ENCODE results near the gene UFSP1. TPM values are rescaled to one million over a fixed set of nuclear protein-coding genes. Genes with fewer than 3 reads are reported as not detected.

Gene UFSP1
- total and polyA plus RNA-seq, 4 donors = 1.5 to 2.6 (median 2.0) TPM

DNA sequence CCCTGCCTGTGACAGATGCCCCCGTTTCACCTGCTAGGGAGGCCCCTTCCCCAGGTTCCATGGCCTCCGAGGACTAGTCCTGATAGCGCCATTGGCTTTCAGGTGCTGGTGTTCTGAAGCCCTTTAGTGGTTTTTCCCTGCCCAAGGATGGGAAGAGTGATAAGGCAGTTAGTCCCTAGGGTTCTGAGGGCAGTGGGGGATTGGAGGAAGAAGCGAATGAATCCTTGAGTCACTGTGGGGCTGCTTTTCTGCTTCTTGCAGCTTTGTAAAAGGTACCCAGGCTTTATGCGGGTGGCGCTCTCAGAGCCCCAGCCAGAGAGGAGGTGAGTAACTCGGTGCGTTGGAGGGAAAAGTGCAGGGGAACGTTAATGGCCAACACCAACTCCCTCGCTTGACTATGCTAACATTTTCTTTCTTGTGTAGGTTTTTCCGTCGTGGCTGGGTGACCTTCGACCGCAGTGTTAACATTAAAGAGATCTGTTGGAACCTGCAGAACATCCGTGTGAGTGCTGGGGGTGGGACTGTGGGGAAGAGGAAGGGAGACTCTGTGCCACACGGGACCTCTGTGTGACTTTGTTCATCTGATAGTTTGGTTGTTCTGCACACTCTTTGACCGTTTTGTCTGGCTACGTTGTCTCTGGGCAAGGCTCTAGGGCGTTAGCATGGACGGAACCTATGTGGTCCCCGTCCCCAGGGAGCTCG lies 3.9 kb downstream of the UFSP1 start:
- Histone ChIP-seq H3K4me3 (ENCODE audit: low read length in 2 of 2) (no peak overlapping the region), H3K9me3 (ENCODE audit: control insufficient read depth, low read length) (no peaks in the 10 kb centered on the region), H3K27ac (ENCODE audit: low read depth in 1 of 2, low read length in 2 of 2) (no peak overlapping the region), H3K27me3 (ENCODE audit: control insufficient read depth in 1 of 2, insufficient read depth in 2 of 2, low read length in 1 of 2) (no peaks in the 10 kb centered on the region), H3K36me3 (ENCODE audit: control insufficient read depth in 1 of 2, insufficient read depth in 2 of 2, low read length in 1 of 2) (peaks cover 2 to 14% of the 10 kb centered on the region in 2 donors), H3K4me1 (ENCODE audit: control insufficient read depth in 1 of 2, insufficient read depth in 2 of 2, low read length in 2 of 2) (no peaks in the 10 kb centered on the region)
- WGBS, 2 donors = 79 to 82% methylated on average over 22 of the region's 22 CpGs
- intact Hi-C loops (cut with DNase I) = no loop called here
- DNase-seq (no peak), ATAC-seq (ENCODE audit: low FRiP score) (no peak)

DNA sequence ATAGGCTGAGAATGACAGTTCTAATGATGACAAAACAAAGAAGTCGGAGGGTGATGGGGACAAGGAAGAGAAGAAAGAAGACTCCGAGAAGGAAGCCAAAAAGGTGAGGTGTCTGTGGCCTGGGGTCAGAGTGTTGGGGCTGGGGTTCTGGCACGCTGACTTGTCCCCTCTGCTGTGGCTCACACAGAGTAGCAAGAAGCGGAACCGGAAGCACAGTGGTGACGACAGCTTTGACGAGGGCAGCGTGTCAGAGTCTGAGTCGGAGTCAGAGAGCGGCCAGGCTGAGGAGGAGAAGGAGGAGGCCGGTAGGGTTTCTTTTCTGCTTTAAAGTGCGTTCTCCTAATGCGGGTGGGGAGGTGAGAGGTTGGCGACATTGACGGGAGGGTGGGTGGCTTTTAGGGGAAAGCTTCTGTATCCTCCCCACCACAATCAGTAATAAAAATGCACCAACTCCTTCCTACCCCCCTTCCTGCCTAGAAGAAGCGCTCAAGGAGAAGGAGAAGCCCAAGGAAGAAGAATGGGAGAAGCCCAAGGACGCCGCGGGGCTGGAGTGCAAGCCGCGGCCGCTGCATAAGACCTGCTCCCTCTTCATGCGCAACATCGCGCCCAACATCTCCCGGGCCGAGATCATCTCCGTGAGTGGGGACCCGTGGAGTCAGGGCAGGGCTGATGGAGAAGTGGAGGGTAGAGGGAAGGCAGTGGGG lies 4.6 kb downstream of the UFSP1 start:
- H3K36me3 ChIP-seq (ENCODE audit: control insufficient read depth in 1 of 2, insufficient read depth in 2 of 2, low read length in 1 of 2) = peaks cover 2 to 14% of the 10 kb centered on the region in 2 donors

GRCh38 chr7:100882785-100883526 lies 6.6 kb downstream of the UFSP1 start:
- Histone ChIP-seq H3K27me3 (ENCODE audit: control insufficient read depth in 1 of 2, insufficient read depth in 2 of 2, low read length in 1 of 2) (no peaks in the 10 kb centered on the region), H3K27ac (ENCODE audit: low read depth in 1 of 2, low read length in 2 of 2) (no peak overlapping the region), H3K4me3 (ENCODE audit: low read length in 2 of 2) (no peak overlapping the region), H3K4me1 (ENCODE audit: control insufficient read depth in 1 of 2, insufficient read depth in 2 of 2, low read length in 2 of 2) (no peaks in the 10 kb centered on the region), H3K36me3 (ENCODE audit: control insufficient read depth in 1 of 2, insufficient read depth in 2 of 2, low read length in 1 of 2) (peaks cover 2 to 14% of the 10 kb centered on the region in 2 donors), H3K9me3 (ENCODE audit: control insufficient read depth, low read length) (no peaks in the 10 kb centered on the region)
- intact Hi-C loops (cut with DNase I) = no loop called here
- DNase-seq (no peak), ATAC-seq (ENCODE audit: low FRiP score) (no peak)
- WGBS, 2 donors = 83 to 87% methylated on average over 22 to 24 of the region's 24 CpGs

More for the DNA sequence above, 4.6 kb downstream of the UFSP1 start:
- Histone ChIP-seq H3K9me3 (ENCODE audit: control insufficient read depth, low read length) (no peaks in the 10 kb centered on the region), H3K4me3 (ENCODE audit: low read length in 2 of 2) (no peak overlapping the region), H3K27me3 (ENCODE audit: control insufficient read depth in 1 of 2, insufficient read depth in 2 of 2, low read length in 1 of 2) (no peaks in the 10 kb centered on the region), H3K4me1 (ENCODE audit: control insufficient read depth in 1 of 2, insufficient read depth in 2 of 2, low read length in 2 of 2) (no peaks in the 10 kb centered on the region), H3K27ac (ENCODE audit: low read depth in 1 of 2, low read length in 2 of 2) (no peak overlapping the region)
- WGBS, 2 donors = 86 to 87% methylated on average over 29 of the region's 29 CpGs
- no peak for ATAC-seq (ENCODE audit: low FRiP score)
- intact Hi-C loops (cut with DNase I) = no loop called here
- DNase-seq = no peak

DNA sequence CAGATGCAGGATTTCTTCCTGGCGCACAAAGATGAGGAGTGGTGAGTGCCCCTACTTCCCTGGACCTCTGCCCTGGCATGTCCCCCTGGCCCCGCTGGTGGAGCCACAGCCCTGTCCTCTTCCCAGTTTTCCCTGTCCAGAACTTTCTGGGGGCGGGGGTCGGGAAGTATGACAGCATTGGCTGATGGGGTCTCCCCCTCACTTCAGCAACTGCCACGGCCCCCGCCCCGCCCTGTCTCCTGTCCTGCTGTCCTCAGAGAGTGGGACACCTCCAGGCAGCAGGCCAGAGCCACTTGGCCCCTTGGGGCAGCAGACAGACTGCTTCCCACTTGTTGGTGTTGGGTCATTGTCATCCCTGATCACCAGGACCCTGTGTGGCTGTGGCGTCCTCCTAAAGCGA lies 7.3 kb downstream of the UFSP1 start:
- Histone ChIP-seq H3K9me3 (ENCODE audit: control insufficient read depth, low read length) (no peaks in the 10 kb centered on the region), H3K4me3 (ENCODE audit: low read length in 2 of 2) (no peak overlapping the region), H3K27ac (ENCODE audit: low read depth in 1 of 2, low read length in 2 of 2) (no peak overlapping the region), H3K4me1 (ENCODE audit: control insufficient read depth in 1 of 2, insufficient read depth in 2 of 2, low read length in 2 of 2) (no peaks in the 10 kb centered on the region), H3K27me3 (ENCODE audit: control insufficient read depth in 1 of 2, insufficient read depth in 2 of 2, low read length in 1 of 2) (no peaks in the 10 kb centered on the region), H3K36me3 (ENCODE audit: control insufficient read depth in 1 of 2, insufficient read depth in 2 of 2, low read length in 1 of 2) (peaks cover 2 to 14% of the 10 kb centered on the region in 2 donors)
- no peak for ATAC-seq (ENCODE audit: low FRiP score)
- 85 to 88% methylated on average over 9 of the region's 9 CpGs for WGBS, 2 donors
- intact Hi-C loops (cut with DNase I) = no loop called here
- DNase-seq = no peak

GRCh38 chr7:100881136-100881535 lies 8.4 kb downstream of the UFSP1 start:
- intact Hi-C loops (cut with DNase I) = no loop called here
- DNase-seq = no peak
- Histone ChIP-seq H3K27ac (ENCODE audit: low read depth in 1 of 2, low read length in 2 of 2) (no peak overlapping the region), H3K36me3 (ENCODE audit: control insufficient read depth in 1 of 2, insufficient read depth in 2 of 2, low read length in 1 of 2) (peaks cover 2 to 8% of the 10 kb centered on the region in 2 donors), H3K4me1 (ENCODE audit: control insufficient read depth in 1 of 2, insufficient read depth in 2 of 2, low read length in 2 of 2) (no peaks in the 10 kb centered on the region), H3K27me3 (ENCODE audit: control insufficient read depth in 1 of 2, insufficient read depth in 2 of 2, low read length in 1 of 2) (no peaks in the 10 kb centered on the region), H3K9me3 (ENCODE audit: control insufficient read depth, low read length) (no peaks in the 10 kb centered on the region), H3K4me3 (ENCODE audit: low read length in 2 of 2) (no peak overlapping the region)
- ATAC-seq (ENCODE audit: low FRiP score) = no peak
- 91 to 94% methylated on average over 15 to 20 of the region's 20 CpGs for WGBS, 2 donors

DNA sequence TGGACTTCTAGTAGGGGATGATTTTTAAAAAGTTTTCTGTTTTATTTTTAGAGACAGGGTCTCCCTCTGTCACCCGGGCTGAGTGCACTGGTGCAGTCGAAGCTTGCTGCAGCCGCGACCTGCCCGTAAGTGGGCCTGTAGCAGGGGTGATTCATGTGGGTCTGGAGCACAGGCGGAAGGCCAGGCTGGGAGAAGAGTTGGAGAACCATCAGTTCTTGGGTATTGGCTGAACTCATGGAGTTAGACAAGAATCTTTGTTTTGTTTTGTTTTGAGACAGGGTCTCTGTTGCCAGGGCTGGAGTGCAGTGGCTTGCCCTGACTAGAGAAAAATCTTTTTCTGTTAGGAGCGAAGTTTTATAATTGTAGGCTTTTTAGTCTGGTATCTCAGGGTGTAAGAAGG lies 8.9 kb downstream of the UFSP1 start:
- Histone ChIP-seq H3K27ac (ENCODE audit: low read depth in 1 of 2, low read length in 2 of 2) (no peak overlapping the region), H3K4me1 (ENCODE audit: control insufficient read depth in 1 of 2, insufficient read depth in 2 of 2, low read length in 2 of 2) (no peaks in the 10 kb centered on the region), H3K9me3 (ENCODE audit: control insufficient read depth, low read length) (no peaks in the 10 kb centered on the region), H3K4me3 (ENCODE audit: low read length in 2 of 2) (no peak overlapping the region), H3K36me3 (ENCODE audit: control insufficient read depth in 1 of 2, insufficient read depth in 2 of 2, low read length in 1 of 2) (peaks cover 2 to 3% of the 10 kb centered on the region in 2 donors), H3K27me3 (ENCODE audit: control insufficient read depth in 1 of 2, insufficient read depth in 2 of 2, low read length in 1 of 2) (no peaks in the 10 kb centered on the region)
- WGBS, 2 donors = 87% methylated on average over 7 of the region's 7 CpGs
- ATAC-seq (ENCODE audit: low FRiP score) = no peak
- intact Hi-C loops (cut with DNase I) = no loop called here
- DNase-seq = no peak

DNA sequence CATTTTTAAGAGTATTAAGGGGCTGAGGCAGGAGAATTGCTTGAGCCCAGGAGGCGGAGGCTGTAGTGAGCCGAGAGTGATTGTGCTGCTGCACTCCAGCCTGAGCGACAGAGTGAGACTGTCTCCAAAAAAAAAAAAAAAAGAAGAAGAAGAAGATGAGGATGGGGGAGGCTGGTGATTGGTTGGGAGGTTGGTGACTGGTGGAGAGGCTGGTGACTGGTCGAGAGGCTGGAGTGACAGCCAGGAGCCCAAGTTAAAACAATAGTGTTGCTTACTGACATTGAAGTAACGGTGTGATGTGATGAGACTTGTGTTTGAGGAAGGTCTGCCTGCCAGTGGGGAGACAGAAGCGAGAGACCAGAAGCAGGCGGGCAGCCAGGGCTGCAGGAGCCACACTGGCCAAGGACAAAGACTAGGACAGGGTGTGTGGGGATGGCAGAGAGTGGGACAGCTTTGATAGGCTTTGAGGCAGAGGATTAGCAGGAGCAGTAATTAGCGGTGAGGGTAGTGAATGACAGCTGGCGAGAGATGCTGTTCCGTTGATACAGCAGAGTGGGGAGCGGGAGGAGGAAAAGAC lies 9.7 kb downstream of the UFSP1 start:
- intact Hi-C loops (cut with DNase I) = no loop called here
- Histone ChIP-seq H3K9me3 (ENCODE audit: control insufficient read depth, low read length) (no peaks in the 10 kb centered on the region), H3K27ac (ENCODE audit: low read depth in 1 of 2, low read length in 2 of 2) (no peak overlapping the region), H3K4me3 (ENCODE audit: low read length in 2 of 2) (no peak overlapping the region), H3K36me3 (ENCODE audit: control insufficient read depth in 1 of 2, insufficient read depth in 2 of 2, low read length in 1 of 2) (peaks cover 0 to 2% of the 10 kb centered on the region in 2 donors), H3K27me3 (ENCODE audit: control insufficient read depth in 1 of 2, insufficient read depth in 2 of 2, low read length in 1 of 2) (no peaks in the 10 kb centered on the region), H3K4me1 (ENCODE audit: control insufficient read depth in 1 of 2, insufficient read depth in 2 of 2, low read length in 2 of 2) (no peaks in the 10 kb centered on the region)
- ATAC-seq (ENCODE audit: low FRiP score) (no peak), DNase-seq (no peak)
- 79 to 86% methylated on average over 11 of the region's 11 CpGs for WGBS, 2 donors

GRCh38 chr7:100878685-100879084 lies 10.8 kb downstream of the UFSP1 start:
- intact Hi-C loops (cut with DNase I) = no loop called here
- 66 to 69% methylated on average over 6 of the region's 6 CpGs for WGBS, 2 donors
- H3K27me3 ChIP-seq (ENCODE audit: control insufficient read depth in 1 of 2, insufficient read depth in 2 of 2, low read length in 1 of 2) = no peaks in the 10 kb centered on the region
- H3K36me3 ChIP-seq (ENCODE audit: control insufficient read depth in 1 of 2, insufficient read depth in 2 of 2, low read length in 1 of 2) = no peaks in the 10 kb centered on the region
- ATAC-seq (ENCODE audit: low FRiP score) (no peak), DNase-seq (no peak)
- H3K9me3 ChIP-seq (ENCODE audit: control insufficient read depth, low read length) = no peaks in the 10 kb centered on the region
- H3K27ac ChIP-seq (ENCODE audit: low read depth in 1 of 2, low read length in 2 of 2) = no peak overlapping the region
- no peaks in the 10 kb centered on the region for H3K4me1 ChIP-seq (ENCODE audit: control insufficient read depth in 1 of 2, insufficient read depth in 2 of 2, low read length in 2 of 2)
- no peak overlapping the region for H3K4me3 ChIP-seq (ENCODE audit: low read length in 2 of 2)

Measured in aorta (tissue), 5 donors.